IPS-NIHi7 (cell line): ENCODE measurements around the gene AP1AR.
"Not testable (repeated sequence)": the region's sequence is repeated elsewhere in the genome, so short reads cannot be mapped to it uniquely, and the experiment has no call there.

Experiments used
- DNase-seq: peaks from one replicate; pipeline ENCODE4 v3.0.0; 2012; ENCODE audit warnings: mixed read lengths; ENCODE audit errors: extremely low spot score

Gene AP1AR

GRCh38 chr4:112231779-112232713, at the start of gene AP1AR:
Gene AP1AR (plus strand): TSS chr4:112231787. CDS start chr4:112232092, 305 bp downstream.
- DNase-seq = peak; percentile 90

GRCh38 chr4:112182604-112183003, 49.0 kb upstream of the AP1AR start:
- DNase-seq = no peak

- peak; percentile 6 for DNase-seq
Observed at GRCh38 chr4:112183252-112183651, 48.3 kb upstream of the AP1AR start.

- DNase-seq = no peak
Observed at GRCh38 chr4:112184438-112184837, 47.1 kb upstream of the AP1AR start.

GRCh38 chr4:112185334-112185733, 46.3 kb upstream of the AP1AR start:
- no peak for DNase-seq

- DNase-seq = peak; percentile 8
Observed at GRCh38 chr4:112185740-112186670, 45.6 kb upstream of the AP1AR start.

GRCh38 chr4:112189754-112190153, 41.8 kb upstream of the AP1AR start:
- DNase-seq = peak; percentile 15

GRCh38 chr4:112190684-112191083, 40.9 kb upstream of the AP1AR start:
- no peak for DNase-seq

- no peak for DNase-seq
Observed at GRCh38 chr4:112196461-112196860, 35.1 kb upstream of the AP1AR start.

GRCh38 chr4:112199041-112199440, 32.5 kb upstream of the AP1AR start:
- DNase-seq = no peak

GRCh38 chr4:112201915-112202505, 29.6 kb upstream of the AP1AR start:
- DNase-seq = no peak

GRCh38 chr4:112203593-112203992, 28.0 kb upstream of the AP1AR start:
- DNase-seq = no peak

GRCh38 chr4:112206431-112206830, 25.2 kb upstream of the AP1AR start:
- no peak for DNase-seq

GRCh38 chr4:112208137-112209095, 23.2 kb upstream of the AP1AR start:
- not testable (repeated sequence) for DNase-seq

- no peak for DNase-seq
Observed at GRCh38 chr4:112210777-112211176, 20.8 kb upstream of the AP1AR start.

- DNase-seq = no peak
Observed at GRCh38 chr4:112213091-112213490, 18.5 kb upstream of the AP1AR start.

- no peak for DNase-seq
Observed at GRCh38 chr4:112213856-112214255, 17.7 kb upstream of the AP1AR start.

GRCh38 chr4:112214390-112215264, 17.0 kb upstream of the AP1AR start:
- DNase-seq = no peak

- no peak for DNase-seq
Observed at GRCh38 chr4:112219826-112220366, 11.7 kb upstream of the AP1AR start.
